ENCODE measurements around the gene ANO9. TPM values are rescaled to one million over a fixed set of nuclear protein-coding genes. Genes with fewer than 3 reads are reported as not detected.
"Not testable (repeated sequence)": the region's sequence is repeated elsewhere in the genome, so short reads cannot be mapped to it uniquely, and the experiment has no call there.

Gene ANO9
- total and polyA plus RNA-seq, 12 donors: 0.07 to 2.9 (median 0.97) TPM; not detected in 5

- WGBS, 4 donors: 72 to 85% (median 82%) methylated on average over 5 to 17 of the region's 17 CpGs
- H3K27me3 ChIP-seq: peaks cover 9% of the 10 kb centered on the region
- H3K4me3 ChIP-seq: no peak overlapping the region
- intact Hi-C loops (cut with DNase I): no loop called here
- no peak for TF ChIP-seq POLR2A (IDR thresholded peaks at IDR 0.05)
- no peak for TF ChIP-seq CTCF (IDR thresholded peaks at IDR 0.05)
- no peaks in the 10 kb centered on the region for H3K9me3 ChIP-seq (replicated peaks in 1 of 3)
- DNase-seq: no peak
- H3K36me3 ChIP-seq (replicated peaks in 1 of 2): no peaks in the 10 kb centered on the region
- no peak overlapping the region for H3K27ac ChIP-seq
- no peaks in the 10 kb centered on the region for H3K4me1 ChIP-seq (replicated peaks in 1 of 2)
Measured at GRCh38 chr11:437228-437870, 4.5 kb downstream of the ANO9 start.

GRCh38 chr11:434999-435740, 6.6 kb downstream of the ANO9 start:
- DNase-seq; H3K27me3 ChIP-seq; H3K4me1 ChIP-seq (replicated peaks in 1 of 2); H3K27ac ChIP-seq; H3K36me3 ChIP-seq (replicated peaks in 1 of 2); H3K9me3 ChIP-seq (replicated peaks in 1 of 3); H3K4me3 ChIP-seq; intact Hi-C loops (cut with DNase I): not testable (repeated sequence)
- 98 to 100% (median 100%) methylated on average over 1 of the region's 1 CpG for WGBS, 4 donors

GRCh38 chr11:434496-434895, 7.3 kb downstream of the ANO9 start:
- H3K9me3 ChIP-seq (replicated peaks in 1 of 3): no peaks in the 10 kb centered on the region
- no peaks in the 10 kb centered on the region for H3K27me3 ChIP-seq
- no peaks in the 10 kb centered on the region for H3K36me3 ChIP-seq (replicated peaks in 1 of 2)
- TF ChIP-seq POLR2A (IDR thresholded peaks at IDR 0.05) (no peak), CTCF (IDR thresholded peaks at IDR 0.05) (no peak)
- H3K4me1 ChIP-seq (replicated peaks in 1 of 2): no peaks in the 10 kb centered on the region
- H3K4me3 ChIP-seq: no peak overlapping the region
- WGBS, 4 donors: 63 to 86% (median 83%) methylated on average over 4 to 16 of the region's 16 CpGs
- no peak overlapping the region for H3K27ac ChIP-seq
- DNase-seq: no peak
- intact Hi-C loops (cut with DNase I): no loop called here

GRCh38 chr11:433641-434040, 8.2 kb downstream of the ANO9 start:
- no peaks in the 10 kb centered on the region for H3K9me3 ChIP-seq (replicated peaks in 1 of 3)
- no peak overlapping the region for H3K27ac ChIP-seq
- WGBS, 4 donors: 74 to 86% (median 81%) methylated on average over 2 to 20 of the region's 20 CpGs
- H3K36me3 ChIP-seq (replicated peaks in 1 of 2): no peaks in the 10 kb centered on the region
- TF ChIP-seq POLR2A (IDR thresholded peaks at IDR 0.05) (no peak), CTCF (IDR thresholded peaks at IDR 0.05) (no peak)
- H3K4me3 ChIP-seq: no peak overlapping the region
- no peak for DNase-seq
- intact Hi-C loops (cut with DNase I): no loop called here
- H3K27me3 ChIP-seq: no peaks in the 10 kb centered on the region
- no peaks in the 10 kb centered on the region for H3K4me1 ChIP-seq (replicated peaks in 1 of 2)
